ENCODE measurements around the gene PRR5L.

The PRR5L gene

GRCh38 chr11:36362902-36363301 is 66.8 kb downstream of the PRR5L start:
- no peaks in the 10 kb centered on the region for H3K27me3 ChIP-seq (ENCODE audit: control insufficient read depth, insufficient read depth, low read length)
- no peak overlapping the region for H3K4me2 ChIP-seq (ENCODE audit: low read length)
- no peak overlapping the region for H3K9ac ChIP-seq (ENCODE audit: low read depth, low read length)
- H3K4me1 ChIP-seq (ENCODE audit: control insufficient read depth, insufficient read depth, low read length), result peaks cover 18% of the 10 kb centered on the region
- no peaks in the 10 kb centered on the region for H3K9me3 ChIP-seq (replicated peaks; ENCODE audit: low read length)
- no peak overlapping the region for H3K4me3 ChIP-seq (ENCODE audit: low read length)
- no peaks in the 10 kb centered on the region for H3K36me3 ChIP-seq (ENCODE audit: insufficient read depth, low read length)

- Histone ChIP-seq H3K4me1 (ENCODE audit: control insufficient read depth, insufficient read depth, low read length) (peaks cover 18% of the 10 kb centered on the region), H3K9ac (ENCODE audit: low read depth, low read length) (no peak overlapping the region), H3K4me2 (ENCODE audit: low read length) (no peak overlapping the region), H3K9me3 (replicated peaks; ENCODE audit: low read length) (no peaks in the 10 kb centered on the region), H3K27me3 (ENCODE audit: control insufficient read depth, insufficient read depth, low read length) (no peaks in the 10 kb centered on the region), H3K36me3 (ENCODE audit: insufficient read depth, low read length) (no peaks in the 10 kb centered on the region), H3K4me3 (ENCODE audit: low read length) (no peak overlapping the region)
Observed at GRCh38 chr11:36363361-36364268, 67.5 kb downstream of the PRR5L start.

GRCh38 chr11:36364551-36365325 is 68.7 kb downstream of the PRR5L start:
- no peak overlapping the region for H3K4me2 ChIP-seq (ENCODE audit: low read length)
- no peak overlapping the region for H3K9ac ChIP-seq (ENCODE audit: low read depth, low read length)
- no peak overlapping the region for H3K4me3 ChIP-seq (ENCODE audit: low read length)
- peaks cover 18% of the 10 kb centered on the region for H3K4me1 ChIP-seq (ENCODE audit: control insufficient read depth, insufficient read depth, low read length)
- H3K9me3 ChIP-seq (replicated peaks; ENCODE audit: low read length), result no peaks in the 10 kb centered on the region
- H3K27me3 ChIP-seq (ENCODE audit: control insufficient read depth, insufficient read depth, low read length), result no peaks in the 10 kb centered on the region
- no peaks in the 10 kb centered on the region for H3K36me3 ChIP-seq (ENCODE audit: insufficient read depth, low read length)

GRCh38 chr11:36365907-36366306 is 69.8 kb downstream of the PRR5L start:
- peaks cover 18% of the 10 kb centered on the region for H3K4me1 ChIP-seq (ENCODE audit: control insufficient read depth, insufficient read depth, low read length)

GRCh38 chr11:36367806-36368680 is 72.0 kb downstream of the PRR5L start:
- H3K27me3 ChIP-seq (ENCODE audit: control insufficient read depth, insufficient read depth, low read length), result no peaks in the 10 kb centered on the region
- H3K36me3 ChIP-seq (ENCODE audit: insufficient read depth, low read length), result no peaks in the 10 kb centered on the region
- no peaks in the 10 kb centered on the region for H3K9me3 ChIP-seq (replicated peaks; ENCODE audit: low read length)
- no peak overlapping the region for H3K4me2 ChIP-seq (ENCODE audit: low read length)
- H3K9ac ChIP-seq (ENCODE audit: low read depth, low read length), result no peak overlapping the region
- H3K4me1 ChIP-seq (ENCODE audit: control insufficient read depth, insufficient read depth, low read length), result peaks cover 17% of the 10 kb centered on the region
- H3K4me3 ChIP-seq (ENCODE audit: low read length), result no peak overlapping the region

More at GRCh38 chr11:36365907-36366306, 69.8 kb downstream of the PRR5L start:
- Histone ChIP-seq H3K9me3 (replicated peaks; ENCODE audit: low read length) (no peaks in the 10 kb centered on the region), H3K36me3 (ENCODE audit: insufficient read depth, low read length) (no peaks in the 10 kb centered on the region), H3K27me3 (ENCODE audit: control insufficient read depth, insufficient read depth, low read length) (no peaks in the 10 kb centered on the region), H3K4me2 (ENCODE audit: low read length) (no peak overlapping the region), H3K9ac (ENCODE audit: low read depth, low read length) (no peak overlapping the region), H3K4me3 (ENCODE audit: low read length) (no peak overlapping the region)

GRCh38 chr11:36371181-36371580 is 75.1 kb downstream of the PRR5L start:
- Histone ChIP-seq H3K9ac (ENCODE audit: low read depth, low read length) (no peak overlapping the region), H3K4me3 (ENCODE audit: low read length) (no peak overlapping the region), H3K4me2 (ENCODE audit: low read length) (no peak overlapping the region), H3K27me3 (ENCODE audit: control insufficient read depth, insufficient read depth, low read length) (peaks cover 2% of the 10 kb centered on the region), H3K9me3 (replicated peaks; ENCODE audit: low read length) (no peaks in the 10 kb centered on the region), H3K4me1 (ENCODE audit: control insufficient read depth, insufficient read depth, low read length) (peaks cover 14% of the 10 kb centered on the region), H3K36me3 (ENCODE audit: insufficient read depth, low read length) (no peaks in the 10 kb centered on the region)

- H3K27me3 ChIP-seq (ENCODE audit: control insufficient read depth, insufficient read depth, low read length), result peaks cover 2% of the 10 kb centered on the region
- no peak overlapping the region for H3K4me2 ChIP-seq (ENCODE audit: low read length)
- H3K36me3 ChIP-seq (ENCODE audit: insufficient read depth, low read length), result no peaks in the 10 kb centered on the region
- peaks cover 14% of the 10 kb centered on the region for H3K4me1 ChIP-seq (ENCODE audit: control insufficient read depth, insufficient read depth, low read length)
- no peak overlapping the region for H3K9ac ChIP-seq (ENCODE audit: low read depth, low read length)
- no peaks in the 10 kb centered on the region for H3K9me3 ChIP-seq (replicated peaks; ENCODE audit: low read length)
- H3K4me3 ChIP-seq (ENCODE audit: low read length), result no peak overlapping the region
Observed at GRCh38 chr11:36371590-36371989, 75.5 kb downstream of the PRR5L start.

- Histone ChIP-seq H3K4me3 (ENCODE audit: low read length) (peak overlapping the region; percentile 11), H3K4me1 (ENCODE audit: control insufficient read depth, insufficient read depth, low read length) (peaks cover 14% of the 10 kb centered on the region), H3K36me3 (ENCODE audit: insufficient read depth, low read length) (no peaks in the 10 kb centered on the region), H3K4me2 (ENCODE audit: low read length) (peak overlapping the region; percentile 54), H3K27me3 (ENCODE audit: control insufficient read depth, insufficient read depth, low read length) (peaks cover 2% of the 10 kb centered on the region), H3K9me3 (replicated peaks; ENCODE audit: low read length) (no peaks in the 10 kb centered on the region), H3K9ac (ENCODE audit: low read depth, low read length) (no peak overlapping the region)
Observed at GRCh38 chr11:36372101-36372771, 76.1 kb downstream of the PRR5L start.

GRCh38 chr11:36373016-36374010 is 77.2 kb downstream of the PRR5L start:
- Histone ChIP-seq H3K4me3 (ENCODE audit: low read length) (no peak overlapping the region), H3K9ac (ENCODE audit: low read depth, low read length) (no peak overlapping the region), H3K27me3 (ENCODE audit: control insufficient read depth, insufficient read depth, low read length) (peaks cover 2% of the 10 kb centered on the region), H3K4me1 (ENCODE audit: control insufficient read depth, insufficient read depth, low read length) (peaks cover 23% of the 10 kb centered on the region), H3K36me3 (ENCODE audit: insufficient read depth, low read length) (no peaks in the 10 kb centered on the region), H3K4me2 (ENCODE audit: low read length) (peak overlapping the region; percentile 54), H3K9me3 (replicated peaks; ENCODE audit: low read length) (no peaks in the 10 kb centered on the region)

GRCh38 chr11:36374726-36375125 is 78.6 kb downstream of the PRR5L start:
- Histone ChIP-seq H3K27me3 (ENCODE audit: control insufficient read depth, insufficient read depth, low read length) (peaks cover 2% of the 10 kb centered on the region), H3K4me2 (ENCODE audit: low read length) (no peak overlapping the region), H3K36me3 (ENCODE audit: insufficient read depth, low read length) (no peaks in the 10 kb centered on the region), H3K4me1 (ENCODE audit: control insufficient read depth, insufficient read depth, low read length) (peaks cover 23% of the 10 kb centered on the region), H3K4me3 (ENCODE audit: low read length) (no peak overlapping the region), H3K9me3 (replicated peaks; ENCODE audit: low read length) (no peaks in the 10 kb centered on the region), H3K9ac (ENCODE audit: low read depth, low read length) (no peak overlapping the region)

Data from skeletal muscle satellite cell (primary cell).